GM12878 (cell line): ENCODE data around the gene MRPL54. TPM values are rescaled to one million over a fixed set of nuclear protein-coding genes. Genes with fewer than 3 reads are reported as not detected.

Source experiments
- ATAC-seq: fragments of 200-7000 bp; cut with Tn5 transposase; 3 replicates; pipeline ENCODE4 v1.9.1; 2020; ENCODE audit warnings: mild to moderate bottlenecking, moderate library complexity
- BruUV-seq: library from RNA; stranded (reverse); fragments of 400-500 nt; replicated peaks from 2 replicates; lab custom pipeline; 2021; lab: Mats Ljungman, UMichigan
- CTCF ChIA-PET: fragments of 300-600 bp; sonication (Branson Sonifier 250); formaldehyde crosslinking; extraction: SDS; loops from one replicate; lab custom pipeline; 2021; ENCODE audit warnings: inconsistent platforms; lab: Yijun Ruan, JAX
- POLR2A ChIA-PET: fragments of 350-600 bp; formaldehyde crosslinking; extraction: SDS; loops from one replicate; lab custom pipeline; 2021; ENCODE audit warnings: inconsistent platforms; lab: Charles Lee
- RAD21 ChIA-PET: fragments of 300-600 bp; sonication (Branson Sonifier 250); formaldehyde crosslinking; loops from one replicate; lab custom pipeline; 2023; ENCODE audit warnings: antibody characterized with exemption; ENCODE audit not compliant: unreplicated experiment; lab: Charles Lee
- SMC1A ChIA-PET: fragments of 300-600 bp; sonication (Branson Sonifier 250); formaldehyde crosslinking; loops from one replicate; lab custom pipeline; 2023; ENCODE audit not compliant: unreplicated experiment, uncharacterized antibody; lab: Charles Lee
- DNase-seq: peaks from one replicate; pipeline ENCODE4 v3.0.0-alpha.2; 2011; ENCODE audit warnings: low read depth, low spot score
- FAIRE-seq: peaks from 3 replicates; lab custom pipeline; 2011; peaks lifted over from hg19 to GRCh38; lab: Jason Lieb, UNC
- H2AFZ ChIP-seq: 2 replicates; pipeline ENCODE4 v1.6.0; 2011; ENCODE audit warnings: low read depth, low read length, control low read depth; ENCODE audit not compliant: control insufficient read depth
- H3K27ac ChIP-seq: 2 replicates; pipeline ENCODE4 v1.5.1; 2011; ENCODE audit warnings: control low read depth; ENCODE audit not compliant: control insufficient read depth, insufficient read depth
- H3K27me3 ChIP-seq, 2 experiments: replicated peaks in 1 of 2; 2 replicates each; pipeline versions ENCODE4 v1.6.0 to v1.6.1; 2011; ENCODE audit warnings: low read length in 1 of 2; ENCODE audit not compliant: control insufficient read depth in 2 of 2, insufficient read depth in 2 of 2
- H3K36me3 ChIP-seq, 2 experiments: 2 replicates each; pipeline ENCODE4 v1.5.1; 2011; ENCODE audit warnings: low read length in 1 of 2; ENCODE audit not compliant: control insufficient read depth in 2 of 2, insufficient read depth in 2 of 2
- H3K4me1 ChIP-seq: 2 replicates; pipeline ENCODE4 v1.6.1; 2011; ENCODE audit warnings: mild to moderate bottlenecking, low read length, moderate library complexity, mixed read lengths; ENCODE audit not compliant: control insufficient read depth, insufficient read depth
- H3K4me2 ChIP-seq: 2 replicates; pipeline ENCODE4 v1.6.0; 2011; ENCODE audit warnings: control low read depth; ENCODE audit not compliant: control insufficient read depth, insufficient read depth
- H3K4me3 ChIP-seq: fragments of 200-600 bp; sonication (generic); 2 replicates; pipeline ENCODE4 v1.5.1; 2016
- H3K79me2 ChIP-seq: 2 replicates; pipeline ENCODE4 v1.6.0; 2011; ENCODE audit warnings: low read length; ENCODE audit not compliant: control insufficient read depth, insufficient read depth
- H3K9ac ChIP-seq: 2 replicates; pipeline ENCODE4 v1.8.0; 2011; ENCODE audit warnings: low read length, control low read depth, mixed read lengths; ENCODE audit not compliant: control insufficient read depth, insufficient read depth
- H3K9me3 ChIP-seq: replicated peaks from 3 replicates; pipeline ENCODE4 v1.5.1; 2011; ENCODE audit warnings: mild to moderate bottlenecking, low read length; ENCODE audit not compliant: control insufficient read depth, insufficient read depth
- H4K20me1 ChIP-seq: 2 replicates; pipeline ENCODE4 v1.6.0; 2011; ENCODE audit not compliant: control insufficient read depth, insufficient read depth
- BMI1 ChIP-seq: fragments of 450-650 bp; IDR thresholded peaks from 2 replicates; pipeline ENCODE4 v1.6.1; 2016; ENCODE audit warnings: mild to moderate bottlenecking, moderate library complexity, borderline replicate concordance
- CHD4 ChIP-seq: fragments of 200-600 bp; sonication (generic); IDR thresholded peaks from 2 replicates; pipeline ENCODE4 v1.6.1; 2016; ENCODE audit warnings: mild to moderate bottlenecking
- GATAD2B ChIP-seq: fragments of 450-650 bp; conservative IDR thresholded peaks from 2 replicates; pipeline ENCODE4 v1.6.1; 2017; ENCODE audit warnings: low read depth, mild to moderate bottlenecking, moderate library complexity
- HDAC6 ChIP-seq: fragments of 200-600 bp; sonication (generic); IDR thresholded peaks from one replicate; pipeline ENCODE4 v1.8.0; 2017; ENCODE audit warnings: antibody characterized with exemption; ENCODE audit not compliant: unreplicated experiment
- MTA2 ChIP-seq: fragments of 450-650 bp; IDR thresholded peaks from 2 replicates; pipeline ENCODE4 v1.6.1; 2016; ENCODE audit warnings: low read depth, mild to moderate bottlenecking, moderate library complexity
- SUZ12 ChIP-seq: fragments of 200-600 bp; sonication (generic); IDR thresholded peaks from one replicate; pipeline ENCODE4 v1.6.1; 2018; ENCODE audit warnings: antibody characterized with exemption, mild to moderate bottlenecking; ENCODE audit not compliant: unreplicated experiment
- TCF7 ChIP-seq: IDR thresholded peaks from 2 replicates; pipeline ENCODE4 v1.6.1; 2014; ENCODE audit warnings: antibody characterized with exemption, borderline replicate concordance
- WRNIP1 ChIP-seq: IDR thresholded peaks from 2 replicates; pipeline ENCODE4 v1.6.1; 2011; ENCODE audit warnings: low read depth, low read length, improper control_type of control experiment, borderline replicate concordance
- YY1 ChIP-seq: IDR thresholded peaks from 2 replicates; pipeline ENCODE4 v1.6.1; 2011; ENCODE audit warnings: low read depth, mild to moderate bottlenecking, low read length
- ZNF207 ChIP-seq: fragments of 450-650 bp; IDR thresholded peaks from 2 replicates; pipeline ENCODE4 v1.6.1; 2014; ENCODE audit warnings: antibody characterized with exemption, mild to moderate bottlenecking, borderline replicate concordance
- WGBS: methylation state at CpG from one replicate; pipeline ENCODE4 v1.1.6; 2016; ENCODE audit warnings: low lambda C conversion rate; ENCODE audit not compliant: insufficient replicate concordance, insufficient coverage; ENCODE audit errors: missing lambda C conversion rate; 5-methylcytosine and 5-hydroxymethylcytosine counted together
- in situ Hi-C: fragments of 300-500 bp; cut with MboI; formaldehyde crosslinking; loops from 9 replicates; pipeline ENCODE4 v1.14.3; 2018; ENCODE audit warnings: mixed read lengths
- intact Hi-C: fragments of 100-400 bp; cut with micrococcal nuclease; formaldehyde crosslinking; loops from one replicate; pipeline ENCODE4 v1.14.2; 2022; ENCODE audit not compliant: unreplicated experiment
- polyA plus RNA-seq, 11 experiments: library from polyadenylated mRNA; depleted of rRNA in 4 of 11; unstranded in 6 of 11; stranded (reverse) in 5 of 11; fragments of >200 nt; fragmentation: Nextera tagmentation in 4 of 11; fragmentation: Illumina TruSeq in 1 of 11; extraction: Ambion mirVana in 4 of 11; extraction: Trizol in 1 of 11; gene quantifications; 1 replicate in 1 of 11; 2 replicates in 10 of 11; pipeline versions ENCODE4 v1.2.1 to v1.2.3, GENCODE V29; 2011 to 2016; ENCODE audit warnings: inconsistent platforms in 2 of 11, missing spikeins in 2 of 11, low read depth in 1 of 11
- total RNA-seq, 4 experiments: library from RNA; depleted of rRNA in 3 of 4; stranded (reverse); fragments of >200 nt in 3 of 4; fragmentation: Illumina TruSeq in 1 of 4; extraction: Trizol in 1 of 4; gene quantifications; 2 replicates each; pipeline versions ENCODE4 v1.2.1 to v1.2.3, GENCODE V29; 2013 to 2021
- TF ChIP-seq, protein P1 (sequence below): fragments of 150-350 bp; IDR thresholded peaks from 2 replicates; pipeline ENCODE4 v1.6.1; 2016; ENCODE audit warnings: low read depth, low read length
- TF ChIP-seq, protein P2 (sequence below): fragments of 450-650 bp; formaldehyde crosslinking; IDR thresholded peaks from 2 replicates; pipeline ENCODE4 v1.4.0; 2020; ENCODE audit warnings: mild to moderate bottlenecking, moderate library complexity
- TF ChIP-seq, protein P3 (sequence below): IDR thresholded peaks from 2 replicates; pipeline ENCODE4 v1.6.1; 2011; ENCODE audit warnings: low read depth, low read length, improper control_type of control experiment, borderline replicate concordance
- TF ChIP-seq, protein P4 (sequence below): IDR thresholded peaks from 2 replicates; pipeline ENCODE4 v1.6.1; 2012; ENCODE audit warnings: low read length, inconsistent platforms
- TF ChIP-seq, protein P5 (sequence below): fragments of 450-650 bp; IDR thresholded peaks from 2 replicates; pipeline ENCODE4 v1.6.1; 2014; ENCODE audit warnings: mild to moderate bottlenecking

MRPL54 gene
- total and polyA plus RNA-seq, 10 of the 15 experiments (the other 5 are each of a cell fraction or from before 2014, with no cell fraction given), result 3.1 to 98.7 (median 75.2) TPM

DNA sequence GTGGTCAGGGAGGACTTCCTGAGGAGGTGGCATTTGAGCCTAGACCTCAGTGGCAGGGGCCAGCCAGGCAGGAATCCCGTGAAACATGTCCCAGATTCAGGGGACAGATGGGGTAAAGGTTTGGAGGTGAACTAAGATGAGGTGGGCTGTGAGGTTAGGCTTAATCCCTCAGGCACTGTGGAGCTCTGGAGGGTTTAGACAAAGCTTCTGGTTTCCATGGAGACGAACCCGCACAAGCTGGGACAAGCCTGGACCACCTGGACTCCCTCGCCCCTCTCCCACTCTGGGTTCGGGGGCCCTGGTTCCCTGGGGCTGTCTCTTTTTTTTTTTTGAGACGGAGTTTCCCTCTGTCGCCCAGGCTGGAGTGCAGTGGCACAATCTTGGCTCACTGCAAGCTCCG lies 38.6 kb upstream of the MRPL54 start:
- ATAC-seq (no peak), FAIRE-seq (no peak), DNase-seq (no peak)
- Histone ChIP-seq H3K27me3 (peaks cover 1 to 3% of the 10 kb centered on the region in 2 experiments; a peak in 1 of 4 replicates), H3K4me1 (no peaks in the 10 kb centered on the region), H4K20me1 (no peaks in the 10 kb centered on the region), H3K36me3 (no peaks in the 10 kb centered on the region), H2AFZ (no peak overlapping the region), H3K9ac (no peak overlapping the region), H3K27ac (no peak overlapping the region), H3K4me3 (no peak overlapping the region), H3K79me2 (no peaks in the 10 kb centered on the region), H3K9me3 (no peaks in the 10 kb centered on the region), H3K4me2 (no peak overlapping the region)
- 64% methylated on average over 8 of the region's 8 CpGs for WGBS
- ChIA-PET CTCF (no interaction called here), RAD21 (no interaction called here), POLR2A (no interaction called here), SMC1A (no interaction called here)
- in situ Hi-C loops, result no loop called here
- intact Hi-C loops, result no loop called here
- no TSS peak for BruUV-seq
- TF ChIP-seq, protein P1, sequence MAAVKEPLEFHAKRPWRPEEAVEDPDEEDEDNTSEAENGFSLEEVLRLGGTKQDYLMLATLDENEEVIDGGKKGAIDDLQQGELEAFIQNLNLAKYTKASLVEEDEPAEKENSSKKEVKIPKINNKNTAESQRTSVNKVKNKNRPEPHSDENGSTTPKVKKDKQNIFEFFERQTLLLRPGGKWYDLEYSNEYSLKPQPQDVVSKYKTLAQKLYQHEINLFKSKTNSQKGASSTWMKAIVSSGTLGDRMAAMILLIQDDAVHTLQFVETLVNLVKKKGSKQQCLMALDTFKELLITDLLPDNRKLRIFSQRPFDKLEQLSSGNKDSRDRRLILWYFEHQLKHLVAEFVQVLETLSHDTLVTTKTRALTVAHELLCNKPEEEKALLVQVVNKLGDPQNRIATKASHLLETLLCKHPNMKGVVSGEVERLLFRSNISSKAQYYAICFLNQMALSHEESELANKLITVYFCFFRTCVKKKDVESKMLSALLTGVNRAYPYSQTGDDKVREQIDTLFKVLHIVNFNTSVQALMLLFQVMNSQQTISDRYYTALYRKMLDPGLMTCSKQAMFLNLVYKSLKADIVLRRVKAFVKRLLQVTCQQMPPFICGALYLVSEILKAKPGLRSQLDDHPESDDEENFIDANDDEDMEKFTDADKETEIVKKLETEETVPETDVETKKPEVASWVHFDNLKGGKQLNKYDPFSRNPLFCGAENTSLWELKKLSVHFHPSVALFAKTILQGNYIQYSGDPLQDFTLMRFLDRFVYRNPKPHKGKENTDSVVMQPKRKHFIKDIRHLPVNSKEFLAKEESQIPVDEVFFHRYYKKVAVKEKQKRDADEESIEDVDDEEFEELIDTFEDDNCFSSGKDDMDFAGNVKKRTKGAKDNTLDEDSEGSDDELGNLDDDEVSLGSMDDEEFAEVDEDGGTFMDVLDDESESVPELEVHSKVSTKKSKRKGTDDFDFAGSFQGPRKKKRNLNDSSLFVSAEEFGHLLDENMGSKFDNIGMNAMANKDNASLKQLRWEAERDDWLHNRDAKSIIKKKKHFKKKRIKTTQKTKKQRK, result no peak
- no peak for TF ChIP-seq WRNIP1
- TF ChIP-seq, protein P2, sequence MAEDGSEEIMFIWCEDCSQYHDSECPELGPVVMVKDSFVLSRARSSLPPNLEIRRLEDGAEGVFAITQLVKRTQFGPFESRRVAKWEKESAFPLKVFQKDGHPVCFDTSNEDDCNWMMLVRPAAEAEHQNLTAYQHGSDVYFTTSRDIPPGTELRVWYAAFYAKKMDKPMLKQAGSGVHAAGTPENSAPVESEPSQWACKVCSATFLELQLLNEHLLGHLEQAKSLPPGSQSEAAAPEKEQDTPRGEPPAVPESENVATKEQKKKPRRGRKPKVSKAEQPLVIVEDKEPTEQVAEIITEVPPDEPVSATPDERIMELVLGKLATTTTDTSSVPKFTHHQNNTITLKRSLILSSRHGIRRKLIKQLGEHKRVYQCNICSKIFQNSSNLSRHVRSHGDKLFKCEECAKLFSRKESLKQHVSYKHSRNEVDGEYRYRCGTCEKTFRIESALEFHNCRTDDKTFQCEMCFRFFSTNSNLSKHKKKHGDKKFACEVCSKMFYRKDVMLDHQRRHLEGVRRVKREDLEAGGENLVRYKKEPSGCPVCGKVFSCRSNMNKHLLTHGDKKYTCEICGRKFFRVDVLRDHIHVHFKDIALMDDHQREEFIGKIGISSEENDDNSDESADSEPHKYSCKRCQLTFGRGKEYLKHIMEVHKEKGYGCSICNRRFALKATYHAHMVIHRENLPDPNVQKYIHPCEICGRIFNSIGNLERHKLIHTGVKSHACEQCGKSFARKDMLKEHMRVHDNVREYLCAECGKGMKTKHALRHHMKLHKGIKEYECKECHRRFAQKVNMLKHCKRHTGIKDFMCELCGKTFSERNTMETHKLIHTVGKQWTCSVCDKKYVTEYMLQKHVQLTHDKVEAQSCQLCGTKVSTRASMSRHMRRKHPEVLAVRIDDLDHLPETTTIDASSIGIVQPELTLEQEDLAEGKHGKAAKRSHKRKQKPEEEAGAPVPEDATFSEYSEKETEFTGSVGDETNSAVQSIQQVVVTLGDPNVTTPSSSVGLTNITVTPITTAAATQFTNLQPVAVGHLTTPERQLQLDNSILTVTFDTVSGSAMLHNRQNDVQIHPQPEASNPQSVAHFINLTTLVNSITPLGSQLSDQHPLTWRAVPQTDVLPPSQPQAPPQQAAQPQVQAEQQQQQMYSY (CRISPR knock-in tag), result no peak
- no peak for TF ChIP-seq GATAD2B
- TF ChIP-seq, protein P3, sequence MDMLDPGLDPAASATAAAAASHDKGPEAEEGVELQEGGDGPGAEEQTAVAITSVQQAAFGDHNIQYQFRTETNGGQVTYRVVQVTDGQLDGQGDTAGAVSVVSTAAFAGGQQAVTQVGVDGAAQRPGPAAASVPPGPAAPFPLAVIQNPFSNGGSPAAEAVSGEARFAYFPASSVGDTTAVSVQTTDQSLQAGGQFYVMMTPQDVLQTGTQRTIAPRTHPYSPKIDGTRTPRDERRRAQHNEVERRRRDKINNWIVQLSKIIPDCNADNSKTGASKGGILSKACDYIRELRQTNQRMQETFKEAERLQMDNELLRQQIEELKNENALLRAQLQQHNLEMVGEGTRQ, result no peak
- TF ChIP-seq, protein P4, sequence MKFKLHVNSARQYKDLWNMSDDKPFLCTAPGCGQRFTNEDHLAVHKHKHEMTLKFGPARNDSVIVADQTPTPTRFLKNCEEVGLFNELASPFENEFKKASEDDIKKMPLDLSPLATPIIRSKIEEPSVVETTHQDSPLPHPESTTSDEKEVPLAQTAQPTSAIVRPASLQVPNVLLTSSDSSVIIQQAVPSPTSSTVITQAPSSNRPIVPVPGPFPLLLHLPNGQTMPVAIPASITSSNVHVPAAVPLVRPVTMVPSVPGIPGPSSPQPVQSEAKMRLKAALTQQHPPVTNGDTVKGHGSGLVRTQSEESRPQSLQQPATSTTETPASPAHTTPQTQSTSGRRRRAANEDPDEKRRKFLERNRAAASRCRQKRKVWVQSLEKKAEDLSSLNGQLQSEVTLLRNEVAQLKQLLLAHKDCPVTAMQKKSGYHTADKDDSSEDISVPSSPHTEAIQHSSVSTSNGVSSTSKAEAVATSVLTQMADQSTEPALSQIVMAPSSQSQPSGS, result no peak
- no peak for TF ChIP-seq HDAC6
- no peak for TF ChIP-seq TCF7
- no peak for TF ChIP-seq YY1
- TF ChIP-seq, protein P5, sequence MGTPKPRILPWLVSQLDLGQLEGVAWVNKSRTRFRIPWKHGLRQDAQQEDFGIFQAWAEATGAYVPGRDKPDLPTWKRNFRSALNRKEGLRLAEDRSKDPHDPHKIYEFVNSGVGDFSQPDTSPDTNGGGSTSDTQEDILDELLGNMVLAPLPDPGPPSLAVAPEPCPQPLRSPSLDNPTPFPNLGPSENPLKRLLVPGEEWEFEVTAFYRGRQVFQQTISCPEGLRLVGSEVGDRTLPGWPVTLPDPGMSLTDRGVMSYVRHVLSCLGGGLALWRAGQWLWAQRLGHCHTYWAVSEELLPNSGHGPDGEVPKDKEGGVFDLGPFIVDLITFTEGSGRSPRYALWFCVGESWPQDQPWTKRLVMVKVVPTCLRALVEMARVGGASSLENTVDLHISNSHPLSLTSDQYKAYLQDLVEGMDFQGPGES, result no peak
- TF ChIP-seq MTA2, result no peak
- no peak for TF ChIP-seq BMI1
- TF ChIP-seq CHD4, result no peak
- TF ChIP-seq SUZ12, result no peak
- no peak for TF ChIP-seq ZNF207
